Measurements from ENCODE around the gene TMEM131. TPM values are rescaled to one million over a fixed set of nuclear protein-coding genes. Genes with fewer than 3 reads are reported as not detected.
"Not testable (repeated sequence)": the region's sequence is repeated elsewhere in the genome, so short reads cannot be mapped to it uniquely, and the experiment has no call there.

TMEM131 gene, protein sequence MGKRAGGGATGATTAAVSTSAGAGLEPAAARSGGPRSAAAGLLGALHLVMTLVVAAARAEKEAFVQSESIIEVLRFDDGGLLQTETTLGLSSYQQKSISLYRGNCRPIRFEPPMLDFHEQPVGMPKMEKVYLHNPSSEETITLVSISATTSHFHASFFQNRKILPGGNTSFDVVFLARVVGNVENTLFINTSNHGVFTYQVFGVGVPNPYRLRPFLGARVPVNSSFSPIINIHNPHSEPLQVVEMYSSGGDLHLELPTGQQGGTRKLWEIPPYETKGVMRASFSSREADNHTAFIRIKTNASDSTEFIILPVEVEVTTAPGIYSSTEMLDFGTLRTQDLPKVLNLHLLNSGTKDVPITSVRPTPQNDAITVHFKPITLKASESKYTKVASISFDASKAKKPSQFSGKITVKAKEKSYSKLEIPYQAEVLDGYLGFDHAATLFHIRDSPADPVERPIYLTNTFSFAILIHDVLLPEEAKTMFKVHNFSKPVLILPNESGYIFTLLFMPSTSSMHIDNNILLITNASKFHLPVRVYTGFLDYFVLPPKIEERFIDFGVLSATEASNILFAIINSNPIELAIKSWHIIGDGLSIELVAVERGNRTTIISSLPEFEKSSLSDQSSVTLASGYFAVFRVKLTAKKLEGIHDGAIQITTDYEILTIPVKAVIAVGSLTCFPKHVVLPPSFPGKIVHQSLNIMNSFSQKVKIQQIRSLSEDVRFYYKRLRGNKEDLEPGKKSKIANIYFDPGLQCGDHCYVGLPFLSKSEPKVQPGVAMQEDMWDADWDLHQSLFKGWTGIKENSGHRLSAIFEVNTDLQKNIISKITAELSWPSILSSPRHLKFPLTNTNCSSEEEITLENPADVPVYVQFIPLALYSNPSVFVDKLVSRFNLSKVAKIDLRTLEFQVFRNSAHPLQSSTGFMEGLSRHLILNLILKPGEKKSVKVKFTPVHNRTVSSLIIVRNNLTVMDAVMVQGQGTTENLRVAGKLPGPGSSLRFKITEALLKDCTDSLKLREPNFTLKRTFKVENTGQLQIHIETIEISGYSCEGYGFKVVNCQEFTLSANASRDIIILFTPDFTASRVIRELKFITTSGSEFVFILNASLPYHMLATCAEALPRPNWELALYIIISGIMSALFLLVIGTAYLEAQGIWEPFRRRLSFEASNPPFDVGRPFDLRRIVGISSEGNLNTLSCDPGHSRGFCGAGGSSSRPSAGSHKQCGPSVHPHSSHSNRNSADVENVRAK (N-terminal part only)
- 25.4 TPM for total RNA-seq
- polyA plus RNA-seq (ENCODE audit: insufficient read depth in 1 of 8, insufficient read length in 8 of 8, low replicate concordance in 1 of 8), result 10 to 100 TPM; 35.0 to 54.7 (median 42.0) TPM
- long read RNA-seq, donor 1, full-length matches to known transcripts, result 1 of 1 reads
- long read RNA-seq, donor 1, partial matches to known transcripts, result 0 of 1 reads
- long read RNA-seq, donor 1, other reads (novel, unspliced or antisense), result 0 of 1 reads
- long read RNA-seq, donor 2, result 0 reads
- long read RNA-seq, donor 3, full-length matches to known transcripts, result 3 of 11 reads
- long read RNA-seq, donor 3, partial matches to known transcripts, result 8 of 11 reads
- long read RNA-seq, donor 3, other reads (novel, unspliced or antisense), result 0 of 11 reads
- long read RNA-seq, donor 4, full-length matches to known transcripts, result 4 of 4 reads
- long read RNA-seq, donor 4, partial matches to known transcripts, result 0 of 4 reads
- long read RNA-seq, donor 4, other reads (novel, unspliced or antisense), result 0 of 4 reads
- long read RNA-seq, donor 5, full-length matches to known transcripts, result 3 of 8 reads
- long read RNA-seq, donor 5, partial matches to known transcripts, result 5 of 8 reads
- long read RNA-seq, donor 5, other reads (novel, unspliced or antisense), result 0 of 8 reads
- long read RNA-seq, donor 6, full-length matches to known transcripts, result 1 of 7 reads
- long read RNA-seq, donor 6, partial matches to known transcripts, result 6 of 7 reads
- long read RNA-seq, donor 6, other reads (novel, unspliced or antisense), result 0 of 7 reads
- long read RNA-seq, donor 7, full-length matches to known transcripts, result 5 of 5 reads
- long read RNA-seq, donor 7, partial matches to known transcripts, result 0 of 5 reads
- long read RNA-seq, donor 7, other reads (novel, unspliced or antisense), result 0 of 5 reads
- long read RNA-seq, donor 8, full-length matches to known transcripts, result 2 of 2 reads
- long read RNA-seq, donor 8, partial matches to known transcripts, result 0 of 2 reads
- long read RNA-seq, donor 8, other reads (novel, unspliced or antisense), result 0 of 2 reads
- long read RNA-seq, donor 9, full-length matches to known transcripts, result 2 of 2 reads
- long read RNA-seq, donor 9, partial matches to known transcripts, result 0 of 2 reads
- long read RNA-seq, donor 9, other reads (novel, unspliced or antisense), result 0 of 2 reads
- long read RNA-seq, donor 10, full-length matches to known transcripts, result 3 of 28 reads
- long read RNA-seq, donor 10, partial matches to known transcripts, result 25 of 28 reads
- long read RNA-seq, donor 10, other reads (novel, unspliced or antisense), result 0 of 28 reads
- long read RNA-seq, donor 11, partial matches to known transcripts, result 11 of 11 reads
- long read RNA-seq, donor 11, other reads (novel, unspliced or antisense), result 0 of 11 reads

DNA sequence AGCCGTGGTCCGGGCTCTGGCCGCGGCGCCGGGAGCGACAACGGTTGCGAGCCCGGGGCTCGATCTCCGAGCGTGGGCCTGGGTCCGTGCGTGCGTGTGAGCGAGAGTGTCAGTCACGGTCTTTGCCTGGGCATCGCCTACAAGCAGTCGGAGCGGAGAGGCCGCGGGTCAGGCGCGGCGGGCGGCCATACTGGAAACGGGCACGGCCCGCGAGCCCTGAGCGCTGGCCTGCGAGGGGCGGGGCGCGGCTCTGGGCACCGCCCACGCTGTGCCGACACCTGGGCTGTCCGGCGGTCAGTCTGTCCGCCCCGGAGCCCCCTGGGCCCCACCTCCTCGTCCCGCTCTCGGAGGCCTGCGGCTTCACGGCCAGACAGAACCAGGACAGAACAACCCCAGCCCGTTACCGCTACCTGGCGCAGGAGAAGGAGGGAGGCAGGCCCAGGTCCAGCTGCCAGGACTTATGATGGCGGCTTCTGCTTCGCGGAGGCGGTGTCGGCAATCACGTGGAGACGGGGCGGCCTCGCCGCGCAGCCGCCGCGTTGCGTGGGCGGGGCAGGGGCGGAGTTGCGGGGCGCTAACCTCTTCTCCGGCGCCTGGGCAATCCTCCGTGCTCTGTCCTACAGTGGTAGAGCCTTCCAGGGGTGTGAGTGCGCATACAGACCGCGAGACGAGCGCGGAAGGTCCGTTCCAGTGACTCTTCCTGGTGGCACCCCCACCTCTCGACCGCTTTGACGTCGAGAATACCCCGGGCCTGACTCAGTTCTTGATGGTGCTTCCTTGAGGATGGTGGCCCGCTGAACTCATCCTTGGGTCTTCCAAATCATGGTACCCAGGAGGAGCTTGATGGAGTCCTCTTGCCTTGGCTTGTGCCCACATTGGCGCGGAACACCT is at the start of gene TMEM131:
TSS of gene TMEM131 (minus strand) at position 215 of the 891 bp plus-strand sequence. CDS start 286 bp downstream, outside the sequence.
- Histone ChIP-seq H3K27ac (ENCODE audit: low read length) (peak within 1 kb of the TSS; percentile 98), H3K9me3 (replicated peaks; ENCODE audit: control insufficient read depth, low read depth, low read length) (no peaks in the 10 kb centered on the region), H3K4me3 (ENCODE audit: low read length) (peak within 1 kb of the TSS; percentile 81), H3K36me3 (ENCODE audit: control insufficient read depth, insufficient read depth, low read length) (no peaks in the 10 kb centered on the region), H3K4me1 (ENCODE audit: control insufficient read depth, insufficient read depth, low read length) (peaks cover 23% of the 10 kb centered on the region), H3K27me3 (ENCODE audit: control insufficient read depth, insufficient read depth, low read length) (no peaks in the 10 kb centered on the region)
- 1% methylated on average over 86 of the region's 88 CpGs for WGBS (ENCODE audit: insufficient coverage)
- peak; percentile 97 for DNase-seq

DNA sequence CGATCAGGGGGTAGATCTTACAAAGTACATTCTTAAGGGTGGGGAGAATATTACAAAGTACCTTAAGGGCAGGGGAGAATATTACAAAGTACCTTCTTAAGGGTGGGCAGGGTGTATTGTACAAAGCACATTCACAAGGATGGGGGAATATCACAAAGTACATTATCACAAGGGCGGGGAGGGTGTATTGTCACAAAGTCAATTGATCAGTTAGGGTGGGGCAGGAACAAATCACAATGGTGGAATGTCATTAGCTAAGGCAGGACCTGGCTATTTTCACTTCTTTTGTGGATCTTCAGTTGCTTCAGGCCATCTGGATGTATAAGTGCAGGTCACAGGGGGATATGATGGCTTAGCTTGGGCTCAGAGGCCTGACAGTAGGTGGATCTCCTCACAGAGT is 49.0 kb upstream of the TMEM131 start:
- not testable (repeated sequence) for H3K4me3 ChIP-seq (ENCODE audit: low read length); H3K4me1 ChIP-seq (ENCODE audit: control insufficient read depth, insufficient read depth, low read length); H3K27ac ChIP-seq (ENCODE audit: low read length); H3K36me3 ChIP-seq (ENCODE audit: control insufficient read depth, insufficient read depth, low read length); H3K27me3 ChIP-seq (ENCODE audit: control insufficient read depth, insufficient read depth, low read length); H3K9me3 ChIP-seq (replicated peaks; ENCODE audit: control insufficient read depth, low read depth, low read length); DNase-seq
- WGBS (ENCODE audit: insufficient coverage), result 88% methylated on average over 1 of the region's 2 CpGs

DNA sequence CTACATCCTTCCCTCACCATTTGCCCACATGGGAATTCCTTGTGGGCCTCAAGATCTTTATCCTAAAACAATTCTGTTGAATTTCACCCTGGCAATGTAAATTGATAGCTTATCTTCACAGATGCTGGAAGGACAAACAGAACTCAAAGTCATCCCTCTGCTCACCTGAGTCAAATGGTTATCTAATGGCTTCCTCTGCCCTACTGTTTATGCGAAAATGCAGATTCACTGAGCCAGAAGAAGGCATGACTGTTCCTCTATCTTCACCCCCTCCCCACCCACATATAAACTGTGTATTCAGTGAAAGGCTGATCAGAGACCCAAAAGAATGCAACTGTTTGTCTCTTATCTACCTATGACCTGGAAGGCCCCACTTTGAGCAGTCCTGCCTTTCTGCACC is 47.4 kb upstream of the TMEM131 start:
- no peak for DNase-seq
- 100% methylated on average over 1 of the region's 1 CpG for WGBS (ENCODE audit: insufficient coverage)
- no peak overlapping the region for H3K4me3 ChIP-seq (ENCODE audit: low read length)
- H3K27ac ChIP-seq (ENCODE audit: low read length), result no peak overlapping the region
- no peaks in the 10 kb centered on the region for H3K36me3 ChIP-seq (ENCODE audit: control insufficient read depth, insufficient read depth, low read length)
- peaks cover 13% of the 10 kb centered on the region for H3K4me1 ChIP-seq (ENCODE audit: control insufficient read depth, insufficient read depth, low read length)
- H3K27me3 ChIP-seq (ENCODE audit: control insufficient read depth, insufficient read depth, low read length), result no peaks in the 10 kb centered on the region
- H3K9me3 ChIP-seq (replicated peaks; ENCODE audit: control insufficient read depth, low read depth, low read length), result no peaks in the 10 kb centered on the region

DNA sequence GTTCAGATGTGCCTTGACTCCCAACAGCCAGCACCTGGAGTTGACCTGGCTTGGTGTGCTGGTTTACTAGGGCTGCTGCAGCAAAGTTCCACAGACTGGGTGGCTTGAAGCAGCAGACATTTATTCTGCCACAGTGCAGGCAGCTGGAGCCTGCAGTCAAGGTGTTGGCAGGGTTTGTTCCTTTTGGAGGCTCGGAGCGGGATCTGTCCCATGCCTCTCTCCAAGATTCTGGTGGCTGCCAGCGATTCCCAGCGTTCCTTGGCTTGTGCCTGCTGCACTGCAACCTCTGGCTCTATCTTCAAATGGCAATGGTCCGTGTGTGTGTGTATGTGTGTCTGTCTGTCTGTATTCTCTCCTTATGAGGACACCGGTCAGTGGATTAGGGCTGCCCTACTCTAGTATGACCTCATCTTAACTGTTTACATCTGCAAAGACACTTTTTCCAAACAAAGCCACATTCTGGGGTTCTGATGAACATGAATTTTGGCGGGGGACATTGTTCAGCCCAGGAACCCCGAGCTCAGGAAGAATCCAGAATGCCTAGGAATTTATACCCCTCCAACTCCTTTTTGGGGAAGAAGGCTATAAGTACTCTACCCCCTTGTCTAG is 44.7 kb upstream of the TMEM131 start:
- 73% methylated on average over 3 of the region's 8 CpGs for WGBS (ENCODE audit: insufficient coverage)
- H3K36me3 ChIP-seq (ENCODE audit: control insufficient read depth, insufficient read depth, low read length), result no peaks in the 10 kb centered on the region
- peaks cover 29% of the 10 kb centered on the region for H3K4me1 ChIP-seq (ENCODE audit: control insufficient read depth, insufficient read depth, low read length)
- H3K4me3 ChIP-seq (ENCODE audit: low read length), result no peak overlapping the region
- no peak overlapping the region for H3K27ac ChIP-seq (ENCODE audit: low read length)
- DNase-seq, result no peak
- H3K27me3 ChIP-seq (ENCODE audit: control insufficient read depth, insufficient read depth, low read length), result peaks cover 3% of the 10 kb centered on the region
- no peaks in the 10 kb centered on the region for H3K9me3 ChIP-seq (replicated peaks; ENCODE audit: control insufficient read depth, low read depth, low read length)

DNA sequence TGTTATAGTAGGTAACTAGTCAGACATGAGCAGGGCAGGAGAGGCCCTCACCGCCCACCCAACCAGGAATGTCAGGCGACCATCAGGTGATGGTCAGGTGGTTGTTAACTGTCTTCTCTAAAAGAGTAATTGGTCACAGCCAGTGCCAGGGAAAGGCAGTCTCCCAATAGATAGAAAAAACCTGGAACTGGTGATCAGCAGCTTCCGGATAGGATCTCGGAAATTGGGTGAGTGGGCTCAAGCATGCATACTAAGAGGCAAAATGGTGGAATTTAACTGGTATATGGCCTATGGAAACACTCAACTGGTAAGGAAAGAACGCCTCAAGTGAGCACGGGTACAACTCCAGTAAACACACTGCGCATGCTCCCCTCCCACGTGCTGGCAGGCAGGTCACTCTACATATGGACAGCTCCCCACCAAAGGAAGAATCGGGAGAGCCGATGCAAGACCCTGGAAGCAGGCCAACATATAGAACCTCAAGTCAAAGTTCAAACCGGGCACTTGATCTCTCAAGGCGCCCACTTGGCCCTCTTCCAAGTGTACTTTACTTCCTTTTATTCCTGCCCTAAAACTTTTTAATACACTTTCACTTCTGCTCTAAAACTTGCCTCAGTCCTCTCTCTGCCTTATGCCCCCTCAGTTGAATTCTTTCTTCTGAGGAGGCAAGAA is 43.5 kb upstream of the TMEM131 start:
- no peak overlapping the region for H3K27ac ChIP-seq (ENCODE audit: low read length)
- no peaks in the 10 kb centered on the region for H3K9me3 ChIP-seq (replicated peaks; ENCODE audit: control insufficient read depth, low read depth, low read length)
- H3K4me1 ChIP-seq (ENCODE audit: control insufficient read depth, insufficient read depth, low read length), result peaks cover 29% of the 10 kb centered on the region
- 84% methylated on average over 12 of the region's 12 CpGs for WGBS (ENCODE audit: insufficient coverage)
- DNase-seq, result peak; percentile 44
- H3K27me3 ChIP-seq (ENCODE audit: control insufficient read depth, insufficient read depth, low read length), result peaks cover 3% of the 10 kb centered on the region
- no peak overlapping the region for H3K4me3 ChIP-seq (ENCODE audit: low read length)
- H3K36me3 ChIP-seq (ENCODE audit: control insufficient read depth, insufficient read depth, low read length), result no peaks in the 10 kb centered on the region

DNA sequence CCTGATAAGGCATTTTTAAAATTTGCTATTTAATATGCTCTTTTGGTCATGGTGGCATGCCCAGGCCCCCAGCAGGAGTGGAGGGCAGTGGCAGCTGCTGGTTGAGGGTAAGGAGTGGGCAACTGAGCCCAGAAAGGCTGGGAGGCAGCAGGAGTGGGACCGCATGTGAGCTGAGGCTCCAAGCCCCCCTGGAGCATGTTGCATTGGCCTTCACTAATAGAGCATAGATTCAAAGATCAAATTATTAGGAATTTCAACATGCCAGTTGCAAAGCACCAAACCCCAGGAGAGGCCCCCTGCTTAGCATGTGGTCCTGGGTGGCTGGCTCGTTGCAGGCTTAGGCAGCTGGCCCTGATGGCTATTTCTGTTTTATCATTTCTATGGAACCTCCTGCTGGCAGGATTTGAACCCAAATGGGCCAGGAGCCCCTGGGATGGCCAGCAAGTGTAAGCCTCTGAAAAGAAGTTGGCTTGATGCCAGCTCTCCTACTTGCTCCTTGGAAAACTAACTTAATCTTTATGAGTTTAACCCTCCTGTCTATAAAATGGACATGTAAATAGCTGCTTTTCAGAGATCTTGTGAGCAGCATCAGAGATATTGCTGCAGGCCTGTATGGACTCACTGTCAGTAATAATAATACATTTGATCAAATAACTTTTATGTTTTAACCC is 42.1 kb upstream of the TMEM131 start:
- H3K27ac ChIP-seq (ENCODE audit: low read length), result no peak overlapping the region
- H3K4me3 ChIP-seq (ENCODE audit: low read length), result no peak overlapping the region
- H3K9me3 ChIP-seq (replicated peaks; ENCODE audit: control insufficient read depth, low read depth, low read length), result no peaks in the 10 kb centered on the region
- WGBS (ENCODE audit: insufficient coverage), result 33% methylated on average over 1 of the region's 2 CpGs
- peak; percentile 16 for DNase-seq
- peaks cover 3% of the 10 kb centered on the region for H3K27me3 ChIP-seq (ENCODE audit: control insufficient read depth, insufficient read depth, low read length)
- H3K36me3 ChIP-seq (ENCODE audit: control insufficient read depth, insufficient read depth, low read length), result no peaks in the 10 kb centered on the region
- H3K4me1 ChIP-seq (ENCODE audit: control insufficient read depth, insufficient read depth, low read length), result peaks cover 29% of the 10 kb centered on the region

DNA sequence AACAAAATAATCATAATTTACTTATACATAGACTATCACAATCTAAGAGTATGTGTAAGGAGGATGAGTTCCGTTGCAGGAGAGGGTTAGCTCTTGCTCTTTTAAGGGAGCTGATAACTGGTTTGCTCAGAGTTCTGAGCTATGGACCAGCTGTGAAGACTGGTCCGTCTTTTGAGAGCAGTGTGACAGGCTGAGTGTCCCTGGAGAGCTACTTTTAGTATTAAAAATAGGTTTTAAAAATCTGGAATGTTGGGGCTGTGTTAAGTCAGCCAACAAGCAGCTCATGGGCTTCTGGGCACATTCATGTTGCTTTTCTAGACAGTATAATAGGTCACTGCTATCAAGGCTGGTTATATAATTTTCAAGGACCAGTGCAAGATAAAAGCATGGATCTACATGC is 41.5 kb upstream of the TMEM131 start:
- peaks cover 29% of the 10 kb centered on the region for H3K4me1 ChIP-seq (ENCODE audit: control insufficient read depth, insufficient read depth, low read length)
- no peak for DNase-seq
- no peaks in the 10 kb centered on the region for H3K36me3 ChIP-seq (ENCODE audit: control insufficient read depth, insufficient read depth, low read length)
- WGBS (ENCODE audit: insufficient coverage), result 71% methylated on average over 2 of the region's 2 CpGs
- H3K4me3 ChIP-seq (ENCODE audit: low read length), result no peak overlapping the region
- H3K27me3 ChIP-seq (ENCODE audit: control insufficient read depth, insufficient read depth, low read length), result peaks cover 3% of the 10 kb centered on the region
- H3K9me3 ChIP-seq (replicated peaks; ENCODE audit: control insufficient read depth, low read depth, low read length), result no peaks in the 10 kb centered on the region
- H3K27ac ChIP-seq (ENCODE audit: low read length), result no peak overlapping the region
